GM21390 (cell line): ENCODE data around the gene LCE7A.

Experiments
- ATAC-seq: cut with Tn5 transposase; IDR thresholded peaks from one replicate; pipeline ENCODE4 v1.9.1; 2021; ENCODE audit not compliant: unreplicated experiment

LCE7A gene

DNA sequence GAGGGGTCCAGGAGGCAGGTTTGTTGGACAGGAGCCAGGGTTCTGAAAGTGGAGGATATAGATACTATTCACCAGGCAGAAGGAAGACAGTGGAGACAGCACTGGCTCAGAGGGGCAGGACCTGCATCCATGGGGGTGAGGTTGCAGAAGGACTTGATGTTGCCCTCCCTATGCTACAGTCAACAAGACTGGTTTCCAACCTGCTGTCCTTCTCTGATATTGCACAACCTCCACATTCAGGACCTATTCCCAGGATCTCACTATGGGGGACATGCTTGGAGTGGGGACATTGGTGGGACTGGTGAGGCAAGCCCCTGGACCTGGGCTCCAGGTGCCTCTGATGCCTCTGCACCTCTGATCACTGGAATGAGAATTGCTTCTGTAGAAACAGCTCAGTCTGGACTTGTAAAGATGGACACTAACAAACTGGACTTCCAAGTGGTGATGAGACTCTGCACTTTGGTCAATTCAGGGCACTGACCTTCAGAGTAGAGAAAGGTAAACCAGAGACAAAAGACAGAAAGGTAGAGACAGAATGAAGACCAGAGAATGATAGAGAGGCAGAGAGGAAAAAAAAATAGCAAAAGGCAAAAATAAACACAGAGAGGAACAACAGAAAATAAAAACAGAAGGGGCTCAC is 19.9 kb downstream of the LCE7A start:
- ATAC-seq: no peak

GRCh38 chr1:152880316-152880715 is 20.5 kb downstream of the LCE7A start:
- ATAC-seq: no peak

DNA sequence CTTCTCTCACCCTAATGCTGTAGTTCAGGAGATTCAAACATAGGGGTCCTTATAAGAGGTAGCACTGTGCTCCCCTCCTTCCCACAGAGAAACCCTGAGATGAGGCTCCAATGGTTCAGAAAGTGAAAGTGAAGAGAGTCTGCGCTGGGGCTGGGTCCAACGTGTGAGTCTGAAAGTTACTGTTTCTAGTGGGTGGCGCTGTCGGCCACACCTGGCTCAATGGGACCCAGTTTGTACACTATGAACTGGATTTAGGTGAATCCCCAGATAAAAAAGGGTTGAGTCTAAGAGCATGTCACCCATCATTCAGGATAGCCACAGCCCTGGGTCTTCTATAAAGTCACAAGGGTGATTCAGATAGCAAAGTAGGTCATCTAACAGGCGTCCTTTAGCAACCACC is 21.1 kb downstream of the LCE7A start:
- ATAC-seq: no peak

DNA sequence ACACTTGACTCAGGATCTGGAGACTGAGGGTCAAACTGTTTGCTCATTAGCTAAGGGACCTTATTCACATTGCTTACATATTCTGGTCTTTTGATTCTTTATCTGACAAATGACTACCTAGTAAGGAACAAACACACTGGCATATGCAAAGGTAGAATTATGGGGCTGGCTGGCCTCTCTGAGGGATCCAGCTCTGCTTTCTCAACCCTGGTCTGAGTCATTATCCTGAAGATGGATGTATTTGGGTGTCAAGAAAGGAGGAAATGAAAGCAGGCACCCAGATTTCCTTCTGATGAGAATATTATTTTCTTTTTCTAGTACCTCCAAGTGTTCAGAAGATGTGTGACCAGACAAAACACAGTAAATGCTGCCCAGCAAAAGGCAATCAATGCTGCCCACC is 24.3 kb downstream of the LCE7A start:
- no peak for ATAC-seq

DNA sequence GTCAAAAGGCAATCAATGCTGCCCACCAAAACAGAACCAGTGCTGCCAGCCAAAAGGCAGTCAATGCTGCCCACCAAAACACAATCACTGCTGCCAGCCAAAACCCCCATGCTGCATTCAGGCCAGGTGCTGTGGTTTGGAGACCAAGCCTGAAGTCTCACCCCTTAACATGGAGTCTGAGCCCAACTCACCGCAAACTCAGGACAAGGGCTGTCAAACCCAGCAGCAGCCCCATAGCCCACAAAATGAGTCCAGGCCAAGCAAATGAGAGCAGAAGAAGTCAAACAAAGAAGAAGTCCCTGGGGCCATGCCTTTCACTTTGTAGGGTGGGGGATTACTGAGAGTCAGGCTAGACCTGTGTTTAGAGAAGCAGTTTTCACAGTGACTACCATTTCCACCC is 24.7 kb downstream of the LCE7A start:
- no peak for ATAC-seq

GRCh38 chr1:152884966-152885624 is 25.3 kb downstream of the LCE7A start:
- ATAC-seq: no peak

DNA sequence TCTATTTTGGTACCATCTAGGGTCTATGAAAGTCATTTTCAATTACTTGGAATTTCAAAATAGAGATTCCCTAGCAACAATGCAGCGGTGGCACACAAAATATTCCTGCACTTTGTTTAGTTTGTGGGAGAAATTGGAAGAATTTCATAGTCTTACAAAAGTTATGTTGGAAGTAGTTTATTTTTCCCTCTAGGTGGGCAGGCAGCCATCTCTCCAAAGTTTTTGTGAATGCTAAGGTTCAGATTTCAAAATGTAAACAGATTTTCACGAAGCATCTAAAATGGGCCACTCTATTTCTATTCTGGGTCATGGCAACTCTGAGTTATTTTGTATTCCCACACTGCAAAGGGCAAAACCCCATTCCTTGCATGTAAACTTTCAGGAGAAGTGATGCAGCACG is 26.3 kb downstream of the LCE7A start:
- ATAC-seq: no peak

- no peak for ATAC-seq
These were observed 27.1 kb downstream of the LCE7A start for GRCh38 chr1:152886758-152887409.

DNA sequence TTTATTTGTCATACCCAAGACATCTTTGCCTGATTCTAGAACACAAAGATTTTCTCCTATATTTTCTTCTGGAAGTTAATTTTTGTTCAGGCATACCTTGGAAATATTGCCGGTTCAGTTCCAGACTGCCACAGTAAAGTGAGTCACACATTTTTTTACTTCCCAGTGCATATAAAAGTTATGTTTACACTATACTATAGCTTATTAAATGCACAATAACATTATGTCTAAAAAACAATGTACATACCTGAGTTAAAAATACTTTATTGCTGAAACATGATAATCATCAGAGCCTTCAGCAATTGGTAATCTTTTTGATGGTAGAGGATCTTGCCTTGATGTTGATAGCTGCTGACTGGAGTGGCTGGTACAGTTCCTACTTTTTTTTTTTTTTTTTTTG is 28.3 kb downstream of the LCE7A start:
- ATAC-seq: no peak

DNA sequence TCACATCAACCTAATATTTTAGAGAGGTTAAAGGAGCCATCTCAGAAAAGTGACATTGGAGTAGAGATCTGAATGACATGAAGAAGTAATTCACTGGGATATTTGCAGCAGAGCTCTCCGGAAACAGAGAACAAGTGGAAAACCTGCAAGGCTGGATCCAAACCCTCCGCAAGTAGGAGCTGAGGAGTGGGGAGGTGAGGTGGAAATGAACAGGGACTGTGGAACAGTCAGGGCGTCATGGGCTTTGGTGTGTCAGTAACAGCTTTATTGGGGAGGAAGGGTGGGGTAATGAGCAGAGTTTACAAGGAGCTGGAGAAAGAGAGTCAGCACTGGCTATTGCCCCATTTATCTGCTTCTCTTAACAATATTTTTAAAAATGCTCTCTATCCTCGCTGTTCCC is 39.2 kb downstream of the LCE7A start:
- no peak for ATAC-seq

DNA sequence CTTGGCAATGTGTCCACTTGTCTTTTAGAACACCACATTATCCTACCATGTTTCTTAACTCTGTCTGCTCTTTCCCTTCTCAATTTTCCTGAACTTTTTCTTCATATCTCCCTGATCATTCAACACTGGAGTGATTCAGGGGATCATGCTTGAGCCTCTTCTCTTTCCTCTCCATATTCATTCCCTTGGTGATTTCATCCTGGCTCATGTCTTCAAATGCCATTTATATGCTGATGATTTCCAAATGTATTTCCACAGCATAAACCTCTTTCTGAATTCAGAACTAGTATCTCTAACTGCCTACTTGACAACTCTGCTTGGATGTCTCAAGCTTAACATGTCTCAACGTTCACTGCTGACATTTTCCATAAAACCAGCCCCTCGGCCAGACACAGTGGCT is 40.1 kb downstream of the LCE7A start:
- no peak for ATAC-seq

DNA sequence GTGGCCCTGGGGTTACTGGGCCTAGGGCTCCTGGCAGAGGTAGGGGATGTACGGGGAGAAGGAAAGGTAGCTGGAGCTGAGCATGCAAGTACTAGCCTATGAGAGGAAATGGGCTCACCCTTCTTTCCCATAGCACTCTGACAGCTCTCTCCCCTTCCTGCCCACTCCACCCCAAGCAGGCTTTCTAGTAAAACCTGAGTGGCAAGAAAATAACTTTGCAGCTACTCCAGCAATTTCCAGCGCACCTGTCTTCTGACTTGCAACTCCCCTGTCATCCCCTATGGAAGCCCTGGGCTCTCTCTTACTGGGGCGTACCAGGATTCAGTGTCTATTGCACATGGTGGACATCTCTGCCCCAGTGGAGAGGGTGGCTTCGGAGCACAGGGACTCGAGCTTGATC is 41.8 kb downstream of the LCE7A start:
- no peak for ATAC-seq

DNA sequence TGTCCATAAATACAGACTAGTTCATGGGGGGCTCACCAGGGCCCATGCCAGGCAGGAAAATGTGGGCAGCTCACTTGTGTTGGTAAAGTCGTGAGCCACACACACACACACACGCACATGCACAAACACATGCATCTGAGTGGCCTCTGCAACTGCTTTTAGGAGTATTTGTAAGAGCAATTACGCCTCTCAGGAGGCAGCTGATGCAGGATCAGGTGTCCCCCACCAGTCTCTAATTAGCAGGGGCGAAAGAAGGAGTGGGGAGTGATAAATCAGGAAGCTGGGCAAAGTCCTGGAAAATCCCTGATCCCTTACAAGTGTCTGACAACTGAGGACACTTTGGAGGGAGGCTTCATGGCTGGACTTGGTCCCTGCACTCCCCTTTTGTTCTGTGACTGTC is 42.8 kb downstream of the LCE7A start:
- no peak for ATAC-seq

- ATAC-seq: no peak
These were observed 45.1 kb downstream of the LCE7A start for GRCh38 chr1:152904688-152905440.

GRCh38 chr1:152906023-152906565 is 46.3 kb downstream of the LCE7A start:
- ATAC-seq: no peak

DNA sequence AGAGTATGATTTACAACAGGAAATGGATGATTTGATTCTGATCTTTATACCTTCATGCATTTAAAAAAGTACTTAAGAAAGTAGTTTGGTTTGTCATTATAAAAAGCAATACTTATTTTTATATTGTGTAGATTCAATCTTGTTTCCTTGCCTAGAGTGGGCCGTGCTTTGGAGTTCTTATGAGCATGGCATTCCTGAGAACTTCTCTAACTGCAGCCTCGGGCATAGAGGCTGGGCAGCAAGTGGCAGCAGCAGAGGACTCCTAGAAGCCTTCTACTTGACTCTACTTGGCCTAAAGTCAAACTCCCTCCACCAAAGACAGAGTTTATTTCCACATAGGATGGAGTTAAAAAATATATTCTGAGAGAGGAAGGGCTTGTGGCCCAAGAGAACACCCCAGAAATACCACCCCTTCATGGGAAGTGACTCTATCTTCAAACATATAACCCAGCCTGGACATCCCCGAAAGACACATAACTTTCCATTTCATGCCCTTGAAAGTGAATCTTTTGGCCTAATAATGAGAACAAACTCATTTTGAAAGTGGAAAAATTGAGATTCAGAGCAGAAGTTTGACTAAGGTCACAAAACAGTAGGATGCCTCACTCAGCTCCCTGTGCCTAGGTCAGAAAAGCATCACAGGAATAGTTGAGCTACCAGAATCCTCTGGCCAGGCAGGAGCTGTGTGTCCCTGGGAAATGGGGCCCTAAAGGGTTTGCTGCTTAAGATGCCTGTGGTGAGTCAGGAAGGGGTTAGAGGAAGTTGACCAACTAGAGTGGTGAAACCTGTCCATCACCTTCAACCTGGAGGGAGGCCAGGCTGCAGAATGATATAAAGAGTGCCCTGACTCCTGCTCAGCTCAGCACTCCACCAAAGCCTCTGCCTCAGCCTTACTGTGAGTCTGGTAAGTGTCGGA is 48.1 kb downstream of the LCE7A start, which contains the start of gene IVL:
Gene IVL, plus strand, starts transcription at position 861 of the 916 bp plus-strand sequence. CDS start 1,252 bp downstream, outside the sequence.
- ATAC-seq: peak; percentile 44

GRCh38 chr1:152909206-152909605 is 49.4 kb downstream of the LCE7A start:
- ATAC-seq: no peak
